GM21786 (cell line): ENCODE results near the gene NSD2.
"Not testable (repeated sequence)": the region's sequence is repeated elsewhere in the genome, so short reads cannot be mapped to it uniquely, and the experiment has no call there.

ENCODE experiments used
- ATAC-seq: cut with Tn5 transposase; IDR thresholded peaks from one replicate; pipeline ENCODE4 v1.9.1; 2021; ENCODE audit not compliant: unreplicated experiment

Gene NSD2

DNA sequence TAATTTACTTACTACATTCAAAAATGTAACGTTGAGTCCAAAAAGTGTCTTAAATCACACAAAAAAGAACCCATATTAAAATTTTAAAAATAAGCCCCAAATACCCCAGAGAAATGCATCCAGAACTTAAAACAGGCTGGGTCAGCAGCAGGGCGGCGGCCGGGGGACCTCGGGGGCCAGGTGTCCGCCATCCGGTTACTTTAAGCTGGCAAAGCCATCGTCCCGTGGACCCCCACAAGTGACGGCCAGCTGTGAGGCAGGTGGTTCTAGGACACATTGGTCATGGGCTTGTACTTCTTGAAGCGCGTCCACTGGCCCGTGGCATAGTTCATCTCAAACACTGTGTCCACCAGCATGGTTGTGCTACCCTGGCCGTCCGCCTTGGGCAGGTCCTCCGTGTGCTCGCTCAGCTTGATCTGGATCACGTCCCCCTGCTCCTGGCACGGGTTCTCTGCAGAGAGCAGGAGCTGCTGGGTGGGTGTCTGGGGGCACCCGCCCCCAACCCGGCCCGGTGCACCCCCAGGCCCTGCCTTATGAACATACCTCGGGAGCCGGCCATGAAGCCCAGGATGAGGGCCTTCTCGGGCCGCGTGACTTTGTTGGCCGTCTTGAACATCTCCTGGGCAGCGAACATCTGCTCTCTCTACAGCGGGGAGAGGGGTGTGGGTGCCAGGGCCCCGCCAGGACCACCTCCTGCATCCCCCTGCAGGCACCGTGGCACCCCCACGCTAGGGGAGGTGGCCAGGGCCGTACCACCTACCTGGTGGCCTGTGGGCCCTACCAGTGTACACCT lies 112.1 kb downstream of the NSD2 start:
- ATAC-seq, result no peak

DNA sequence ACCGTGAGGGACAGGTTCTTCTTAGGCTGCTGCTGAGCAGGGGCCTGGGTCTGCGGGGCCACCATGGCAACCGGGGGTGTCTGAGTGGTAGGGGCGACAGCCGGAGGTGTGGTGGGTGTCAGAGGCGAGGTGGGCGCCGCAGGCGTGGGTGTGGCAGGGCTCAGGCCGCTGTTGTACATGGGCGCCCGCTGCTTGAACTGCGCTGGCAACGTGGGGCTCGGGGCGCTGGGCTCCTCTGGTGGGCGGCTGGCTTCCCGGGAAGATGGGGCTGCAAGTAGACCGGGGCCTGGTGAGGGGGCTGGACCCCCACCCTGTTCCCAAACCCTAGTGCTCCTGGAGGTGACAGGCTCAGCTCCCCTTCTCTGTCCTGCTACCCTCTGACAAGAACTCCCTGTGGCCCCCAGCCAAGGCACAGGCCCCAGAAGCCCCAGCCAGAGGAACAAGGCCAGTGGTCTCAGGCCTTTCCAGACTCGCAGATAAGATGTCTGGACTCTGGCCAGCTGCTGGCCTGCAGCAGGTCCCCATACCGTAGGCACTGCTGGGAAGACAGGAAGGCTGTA lies 112.7 kb downstream of the NSD2 start:
- no peak for ATAC-seq

DNA sequence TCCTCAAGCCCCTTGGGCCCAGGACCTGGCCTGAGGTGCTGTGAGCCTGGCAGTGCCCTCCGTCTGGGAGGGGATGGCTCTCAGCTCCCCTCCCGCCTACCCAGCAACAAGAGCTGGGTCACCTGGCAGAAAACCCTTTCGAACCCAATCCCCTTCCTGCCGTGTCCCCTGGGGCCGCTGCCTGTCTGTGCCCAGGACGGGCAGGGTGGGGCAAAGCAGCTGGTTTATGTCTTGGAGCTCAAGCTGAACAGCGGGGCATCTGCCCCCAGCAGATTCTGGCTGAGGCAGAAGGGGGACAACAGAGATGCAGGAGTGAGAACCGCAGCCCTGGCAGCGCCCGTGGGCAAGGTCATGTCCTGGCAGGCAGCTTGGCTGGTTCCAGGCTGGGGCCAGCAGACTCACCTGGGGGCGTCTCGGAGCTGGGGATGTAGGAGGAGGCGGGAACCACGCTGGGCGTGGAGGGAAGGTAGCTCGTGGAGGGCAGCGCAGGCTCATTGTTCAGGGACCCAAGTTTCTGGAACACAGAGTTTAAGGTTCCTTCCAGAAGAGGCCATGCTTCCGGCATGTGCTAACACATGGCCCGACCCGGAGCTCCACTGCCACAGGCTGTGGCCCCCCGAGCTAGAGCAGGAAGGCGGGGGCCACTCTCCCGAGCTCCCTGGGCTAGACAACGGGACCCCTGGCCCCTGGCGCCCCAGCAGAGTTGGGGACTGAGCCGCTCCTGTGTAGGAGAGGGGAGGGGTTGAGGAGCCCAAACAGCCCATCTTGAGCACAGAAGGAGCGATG lies 113.4 kb downstream of the NSD2 start:
- no peak for ATAC-seq

DNA sequence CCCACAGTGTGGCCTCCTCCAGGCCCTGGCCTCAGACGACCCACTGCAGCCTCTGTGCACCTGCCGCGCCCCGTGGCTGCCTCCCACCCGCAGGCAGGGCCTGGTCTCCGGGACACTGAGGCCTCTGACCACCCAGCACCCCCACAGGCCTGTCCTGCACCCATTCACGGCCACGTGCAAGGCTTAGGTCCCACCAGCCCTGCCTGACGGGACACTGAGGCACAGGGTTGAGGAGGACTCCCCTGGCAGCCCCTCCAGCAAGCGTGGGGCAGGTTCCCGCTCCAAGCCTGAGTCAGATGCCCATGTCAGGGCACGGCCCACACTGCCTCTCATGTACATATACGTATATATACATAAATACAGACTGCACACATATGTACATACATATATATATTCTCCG lies 114.1 kb downstream of the NSD2 start:
- ATAC-seq, result no peak

DNA sequence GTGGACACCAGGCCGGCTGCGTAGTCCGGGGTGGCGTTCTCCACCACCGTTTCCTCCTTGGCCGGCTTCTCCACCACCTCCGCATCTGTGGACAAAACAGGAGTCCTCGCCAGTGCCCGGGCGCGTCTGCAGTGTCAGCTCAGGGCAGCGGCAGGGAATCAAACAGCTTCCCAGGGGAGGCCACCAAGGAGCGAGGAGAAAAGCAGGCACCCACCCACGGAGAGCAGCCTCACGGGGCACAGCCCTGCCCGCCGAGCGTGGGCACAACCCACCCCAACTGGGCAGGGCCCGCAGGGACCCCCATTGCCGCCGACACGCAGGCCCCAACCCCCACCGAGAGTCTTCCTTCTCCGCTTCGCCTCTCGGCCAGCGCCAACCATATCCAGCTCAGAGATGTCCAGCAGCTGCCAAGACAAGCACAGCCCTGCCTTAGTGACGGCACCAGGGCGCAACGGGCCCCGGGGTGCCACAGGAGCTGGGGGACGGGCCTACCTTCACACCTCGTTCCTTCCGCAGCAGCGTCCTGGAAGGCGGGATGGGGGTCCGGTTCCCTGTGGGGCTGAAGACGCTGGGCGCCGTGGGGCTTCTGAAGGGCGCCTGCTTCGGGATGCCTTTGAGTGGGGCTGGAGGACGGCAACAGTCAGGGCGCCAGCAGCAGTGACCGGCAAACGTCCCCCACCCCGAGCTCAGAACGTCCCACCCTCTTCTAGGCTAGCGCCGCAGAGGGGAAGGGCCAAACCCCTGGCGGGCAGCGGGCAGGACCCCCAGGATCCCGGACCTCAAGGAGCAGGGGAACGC lies 114.8 kb downstream of the NSD2 start:
- ATAC-seq, result no peak

DNA sequence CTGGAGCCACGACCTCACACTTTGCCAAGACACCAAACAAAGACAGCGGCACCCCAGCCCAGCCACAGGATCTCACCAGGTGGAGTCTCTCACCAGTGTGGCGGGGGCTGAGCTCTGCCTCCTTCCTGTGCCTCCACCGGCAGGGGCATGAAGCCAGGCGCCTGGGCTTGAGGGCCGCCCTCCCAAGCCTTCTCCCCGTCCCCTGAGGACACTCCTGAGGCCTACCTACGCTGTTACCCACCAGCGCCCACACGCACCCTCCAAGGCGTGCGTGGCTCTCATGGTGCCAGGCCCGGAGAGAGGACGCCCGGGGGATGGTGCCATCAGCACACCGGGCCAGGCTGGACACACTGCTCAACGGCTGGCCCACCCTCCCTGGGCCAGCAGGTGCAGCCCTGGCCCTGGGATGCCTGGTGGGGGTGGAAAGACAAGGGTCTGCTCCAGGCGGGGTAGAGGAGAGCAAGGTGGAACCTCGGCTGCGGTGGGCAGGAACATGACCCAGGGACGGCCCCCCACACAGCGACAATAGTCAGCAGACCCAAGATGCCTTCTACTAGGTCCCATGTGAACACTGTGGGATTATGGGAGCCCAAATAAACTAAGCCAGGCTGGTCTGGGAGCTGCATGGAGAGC lies 115.5 kb downstream of the NSD2 start:
- no peak for ATAC-seq

DNA sequence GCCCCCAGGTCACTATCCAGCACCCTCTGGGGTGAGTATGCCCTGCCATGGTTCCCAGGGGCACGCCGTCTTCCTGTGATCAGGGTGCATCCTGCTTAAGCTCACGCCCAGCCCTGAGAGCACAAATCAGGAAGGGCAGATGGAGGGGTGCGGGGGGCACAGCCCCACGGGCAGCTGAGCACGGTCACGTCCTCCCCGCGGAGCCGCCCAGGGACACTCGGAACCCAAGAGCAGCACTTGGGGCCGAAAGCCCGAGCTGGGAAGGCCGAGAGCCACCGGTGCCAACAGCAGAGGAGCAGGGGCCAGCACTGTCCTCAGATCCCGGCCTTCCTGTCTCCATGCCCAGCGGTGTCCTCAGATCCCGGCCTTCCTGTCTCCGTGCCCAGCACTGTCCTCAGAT lies 116.1 kb downstream of the NSD2 start:
- ATAC-seq, result no peak

DNA sequence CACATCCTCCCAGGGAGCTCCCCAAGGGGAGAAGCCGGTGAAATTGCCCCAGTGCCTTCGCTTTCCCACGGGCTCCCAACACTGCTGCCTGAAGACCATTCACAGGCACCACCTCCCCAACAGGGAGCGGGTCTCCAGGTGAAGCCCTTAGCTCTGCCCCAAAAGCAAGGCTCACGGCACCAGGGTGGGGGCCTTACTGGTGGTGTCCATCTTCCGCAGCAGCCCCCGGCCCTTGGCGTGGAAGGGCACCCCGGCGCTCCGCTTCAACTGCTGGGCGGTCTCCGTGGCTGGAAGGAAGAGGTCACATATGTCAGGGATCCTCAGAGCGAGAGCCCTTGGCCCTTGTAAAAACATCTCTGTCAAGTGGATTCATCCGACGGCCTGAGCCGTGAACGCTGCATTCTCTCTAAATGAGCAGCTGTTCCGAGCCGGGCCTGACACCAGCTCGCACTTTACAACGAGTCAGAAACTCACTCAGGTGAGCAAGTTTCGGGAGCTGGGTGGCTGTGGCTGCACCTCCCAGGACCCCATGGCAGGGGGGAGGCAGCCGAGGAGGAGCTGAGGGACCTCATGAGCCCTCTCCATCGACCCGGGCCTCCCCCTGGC lies 116.6 kb downstream of the NSD2 start:
- ATAC-seq, result no peak

DNA sequence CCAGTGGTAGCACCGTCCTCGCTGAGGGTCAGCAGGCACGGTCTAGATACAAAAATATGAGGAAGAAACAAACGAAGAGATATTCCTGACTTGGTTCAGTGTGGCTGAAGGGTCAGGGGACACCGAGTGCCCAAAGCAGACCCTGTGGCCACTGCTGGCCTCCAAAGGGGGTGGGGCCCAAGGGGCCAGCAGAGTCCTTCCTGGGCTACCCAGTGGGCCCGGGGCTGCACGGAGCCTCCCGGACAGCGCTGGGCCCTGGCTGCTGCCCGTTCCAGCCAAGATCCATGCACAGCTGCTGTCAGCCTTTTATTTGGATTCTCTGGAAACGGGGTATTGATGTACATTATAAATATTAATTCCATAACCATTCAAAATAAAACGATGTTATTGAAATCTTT lies 117.1 kb downstream of the NSD2 start:
- no peak for ATAC-seq

DNA sequence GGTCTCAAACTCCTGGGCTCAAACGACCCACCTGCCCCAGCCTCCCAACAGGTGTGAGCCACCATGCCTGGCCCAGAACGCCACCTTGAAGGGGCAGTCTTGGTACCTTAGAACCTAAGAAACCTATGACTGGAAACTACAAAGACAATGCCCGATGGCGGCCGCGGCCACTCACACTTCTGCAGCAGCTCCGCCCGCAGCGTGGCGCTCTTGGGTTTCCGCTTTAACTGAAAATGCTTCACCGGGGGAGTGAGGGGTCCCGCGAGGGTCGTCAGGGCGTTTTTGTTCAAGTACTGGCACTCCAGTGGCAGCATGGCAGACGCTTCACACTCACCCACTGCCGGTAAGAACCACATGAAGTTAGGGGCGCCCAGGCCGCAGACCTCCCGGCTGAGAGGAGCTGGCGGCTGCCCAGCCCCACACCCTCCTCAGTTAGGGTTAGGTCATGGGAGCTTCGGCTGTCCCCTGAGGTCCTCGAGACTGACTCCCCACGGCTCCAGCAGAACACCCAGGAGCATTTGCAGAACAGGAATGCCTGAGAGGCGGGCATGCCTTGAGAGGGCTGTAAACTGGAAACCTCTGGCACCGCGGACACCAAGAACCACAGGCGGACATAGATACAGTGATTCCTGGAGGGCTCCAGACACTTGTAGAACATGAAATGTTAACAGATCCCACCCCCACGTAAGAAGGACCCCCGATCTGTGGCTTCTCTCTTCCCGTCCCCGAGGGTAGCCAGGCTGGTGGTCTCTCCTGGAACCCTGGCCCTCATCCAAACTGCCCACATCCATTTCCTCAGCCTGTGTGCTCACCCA lies 118.5 kb downstream of the NSD2 start:
- no peak for ATAC-seq

DNA sequence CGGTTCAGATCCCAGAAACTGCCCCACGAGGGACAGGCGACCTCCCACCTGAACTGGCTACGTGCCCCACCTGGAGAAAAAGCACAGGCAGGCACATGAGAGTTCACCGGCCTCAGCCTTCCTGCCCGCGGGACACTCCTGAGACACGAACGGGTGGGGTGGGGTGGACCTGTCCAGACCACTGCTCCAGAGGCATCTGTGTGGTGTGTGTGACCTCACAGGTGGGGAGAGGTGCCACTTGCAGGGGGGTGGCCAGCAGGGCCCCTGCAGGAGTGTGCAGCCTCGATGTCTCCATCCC lies 119.1 kb downstream of the NSD2 start:
- ATAC-seq, result no peak

DNA sequence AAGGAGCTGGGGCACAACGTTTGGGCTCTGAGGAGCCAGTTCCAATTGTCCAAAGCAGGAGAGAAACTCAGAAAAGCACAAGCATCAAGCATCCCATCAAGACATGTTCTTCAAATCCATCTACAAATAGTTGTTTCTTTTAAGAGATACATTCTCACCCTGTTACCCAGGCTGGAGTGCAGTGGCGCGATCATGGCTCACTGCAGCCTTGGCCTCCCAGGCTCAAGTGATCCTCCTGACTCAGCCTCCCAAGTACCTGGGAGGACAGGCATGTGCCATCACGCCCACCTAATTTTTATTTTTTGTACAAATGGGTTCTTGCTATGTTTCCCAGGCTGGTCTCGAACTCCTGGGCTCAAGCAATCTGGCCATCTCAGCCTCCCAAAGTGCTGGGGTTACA lies 119.5 kb downstream of the NSD2 start:
- no peak for ATAC-seq

DNA sequence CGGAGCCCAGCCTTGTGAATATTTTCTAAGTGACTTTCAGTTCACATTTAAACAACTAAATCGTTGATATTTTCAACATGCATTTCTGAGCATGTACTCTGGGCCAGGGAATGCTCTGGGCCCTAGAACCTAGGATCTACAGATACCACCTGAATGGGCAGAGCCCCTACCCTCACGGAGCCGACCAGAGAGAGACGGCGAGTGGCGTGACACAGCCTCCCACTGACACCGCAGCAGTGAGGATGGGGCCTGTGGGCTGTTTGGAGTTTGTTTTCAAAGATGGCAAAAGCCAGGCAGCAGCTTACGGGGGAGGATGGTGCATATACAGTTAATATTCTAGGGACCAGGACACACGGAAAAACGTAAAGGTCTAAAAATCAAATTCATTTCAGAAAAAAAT lies 119.9 kb downstream of the NSD2 start:
- no peak for ATAC-seq

DNA sequence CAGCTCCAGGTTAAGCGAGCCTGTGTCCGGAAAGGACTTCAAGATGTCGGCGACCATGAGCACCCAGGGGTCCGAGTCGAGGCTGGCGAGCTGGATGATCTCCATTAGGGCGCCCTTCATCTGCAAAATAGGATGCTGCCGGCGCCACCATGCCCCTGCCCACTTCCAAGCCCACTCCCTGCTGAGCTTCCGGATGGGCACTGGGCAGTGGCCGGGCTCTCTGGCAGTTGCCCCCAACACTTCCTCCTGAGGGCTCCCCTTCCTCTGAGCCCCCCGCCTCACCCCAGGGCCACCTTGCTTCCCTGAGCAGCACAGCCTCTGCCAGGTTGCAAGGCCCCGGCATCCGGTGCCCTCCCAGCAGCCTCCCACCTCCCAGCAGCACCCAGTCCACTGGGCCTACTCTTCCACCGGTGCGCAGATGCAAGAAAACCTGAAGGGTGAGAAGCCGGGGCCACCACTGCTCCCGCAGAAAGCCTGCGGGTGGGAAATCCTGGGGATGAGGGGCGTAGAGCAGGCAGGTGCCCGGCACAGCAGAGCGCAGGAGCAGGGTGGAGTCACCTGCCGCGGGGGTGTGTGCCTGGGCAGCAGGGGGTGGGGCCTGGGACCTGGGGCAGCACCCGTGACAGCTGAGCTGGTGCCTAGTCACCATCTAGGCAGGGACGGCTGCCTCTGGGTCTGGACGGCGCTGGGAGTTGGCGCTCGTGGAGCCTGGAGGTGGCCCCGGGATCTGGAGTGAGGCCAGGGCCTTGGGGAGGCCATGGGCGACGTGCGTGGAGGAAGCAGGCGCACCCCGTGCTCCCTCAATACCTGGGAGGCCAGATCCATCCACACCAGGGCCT lies 120.6 kb downstream of the NSD2 start:
- no peak for ATAC-seq

DNA sequence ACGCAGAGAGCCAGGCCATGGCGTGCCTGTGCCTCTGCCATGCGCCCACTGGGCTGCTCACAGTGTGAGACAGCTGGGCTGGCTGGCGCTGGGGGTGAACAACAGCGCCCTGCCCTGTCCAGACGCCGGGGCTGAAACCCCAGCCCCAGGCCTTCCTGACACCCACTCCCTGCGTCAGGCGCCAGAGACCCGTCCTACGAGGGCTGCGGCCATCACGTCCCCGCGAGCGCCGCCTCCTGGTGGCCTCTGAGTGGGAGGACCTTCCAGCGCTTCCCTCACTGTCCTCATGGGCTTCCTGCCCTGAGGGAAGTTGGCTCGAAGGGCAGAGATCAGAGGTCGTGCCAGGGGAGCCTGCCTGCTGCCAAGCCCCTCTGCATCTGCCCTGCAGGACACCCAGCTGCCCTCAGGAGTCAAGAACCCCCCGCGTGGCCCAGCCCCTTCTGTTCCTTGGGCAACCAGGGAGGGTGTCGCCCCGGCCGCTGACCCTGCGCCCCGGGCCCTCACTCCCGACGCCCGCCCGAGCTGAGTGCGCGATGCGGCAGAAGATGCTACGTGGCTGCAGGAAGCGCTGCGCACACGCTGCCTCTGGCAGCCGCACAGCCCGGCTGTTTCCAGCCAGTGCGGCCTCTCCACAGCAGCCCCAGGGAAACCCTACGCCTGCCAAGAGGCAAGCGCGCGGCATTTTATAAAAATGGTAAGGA lies 121.4 kb downstream of the NSD2 start:
- no peak for ATAC-seq

DNA sequence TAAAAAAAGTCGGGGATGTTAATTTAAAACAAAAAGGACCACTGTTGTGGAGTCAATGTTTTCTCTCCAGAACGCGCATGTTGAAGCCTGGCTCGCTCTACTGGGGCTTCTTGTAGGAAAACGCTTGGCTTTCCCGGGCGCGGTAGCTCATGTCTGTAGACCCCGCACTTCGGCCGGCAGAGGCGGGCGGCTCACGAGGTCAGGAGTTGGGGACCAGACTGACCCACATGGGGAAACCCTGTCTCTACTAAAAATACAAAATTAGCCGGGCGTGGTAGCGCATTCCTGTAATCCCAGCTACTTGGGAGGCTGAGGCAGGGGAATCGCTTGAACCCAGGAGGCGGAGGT lies 122.0 kb downstream of the NSD2 start:
- no peak for ATAC-seq

DNA sequence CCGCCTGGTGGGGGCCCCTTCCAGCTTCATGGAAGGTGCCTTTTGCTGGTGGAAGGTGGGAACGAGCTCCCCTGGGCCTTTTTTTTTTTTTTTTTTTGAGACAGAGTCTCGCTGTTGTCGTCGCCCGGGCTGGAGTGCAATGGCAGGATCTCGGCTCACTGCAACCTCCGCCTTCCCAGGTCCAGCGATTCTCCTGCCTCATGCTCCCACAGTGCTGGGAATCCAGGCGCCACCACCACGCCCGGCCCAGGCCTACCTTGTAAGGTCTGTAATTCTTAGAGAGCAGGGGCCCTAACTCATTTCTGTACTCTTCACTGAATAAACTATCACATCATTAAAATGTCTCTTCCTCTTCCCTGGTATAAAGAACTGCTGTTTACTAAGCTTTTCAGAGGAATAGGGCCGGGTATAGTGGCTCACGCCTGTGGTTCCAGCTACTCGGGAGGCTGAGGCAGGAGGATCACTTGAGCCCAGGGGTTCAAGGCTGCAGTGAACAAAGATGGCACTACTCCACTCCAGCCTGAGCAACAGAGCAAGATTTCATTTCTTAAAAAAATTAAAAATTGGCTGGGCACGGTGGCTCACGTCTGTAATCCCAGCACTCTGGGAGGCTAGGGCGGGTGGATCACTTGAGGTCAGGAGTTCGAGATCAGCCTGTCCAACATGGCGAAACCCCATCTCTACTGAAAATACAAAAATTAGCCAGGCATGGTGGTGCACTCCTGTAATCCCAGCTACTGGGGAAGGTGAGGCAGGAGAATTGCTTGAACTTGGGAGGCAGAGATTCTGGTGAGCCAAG lies 122.7 kb downstream of the NSD2 start:
- ATAC-seq, result not testable (repeated sequence)

DNA sequence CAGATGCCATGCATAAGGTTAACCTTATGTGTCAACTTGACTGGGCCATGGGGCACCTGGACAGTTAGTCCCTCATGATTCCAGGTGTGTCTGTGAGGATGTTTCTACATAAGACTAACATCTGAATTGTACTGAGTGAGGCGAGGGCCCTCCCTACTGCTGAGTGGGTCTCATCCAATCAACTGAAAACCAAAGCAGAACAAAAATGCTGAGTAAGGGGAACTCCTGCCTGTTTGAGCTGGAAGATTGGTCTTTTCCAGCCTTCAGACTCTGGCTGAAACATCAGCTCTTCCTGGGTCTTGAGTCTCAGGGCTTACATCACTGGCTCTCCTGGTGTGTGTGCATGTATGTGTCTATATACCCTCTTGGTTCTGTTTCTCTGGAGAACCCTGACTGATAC lies 123.7 kb downstream of the NSD2 start:
- no peak for ATAC-seq
